Measurements from ENCODE around the gene BMP3. TPM values are rescaled to one million over a fixed set of nuclear protein-coding genes. Genes with fewer than 3 reads are reported as not detected.

The BMP3 gene
- total and polyA plus RNA-seq, 2 of the 8 experiments (the other 6 are each of a cell fraction or from before 2014, with no cell fraction given): 0.02 TPM; not detected in 1

GRCh38 chr4:81071013-81071412 is 40.5 kb downstream of the BMP3 start:
- Histone ChIP-seq H3K23me2 (ENCODE audit: low read depth, low read length) (peaks cover 2% of the 10 kb centered on the region; the same call in 1 of the 2 replicates), H3K4me1 (replicated peaks in 1 of 4; ENCODE audit: control insufficient read depth in 3 of 4, insufficient read depth in 4 of 4, low read length in 3 of 4) (no peaks in the 10 kb centered on the region), H4K5ac (ENCODE audit: insufficient read length, low read depth, low read length) (no peak overlapping the region), H2AK5ac (ENCODE audit: low read depth, low read length) (no peak overlapping the region), H4K8ac (ENCODE audit: extremely low read depth, insufficient read depth, low read length) (no peak overlapping the region), H2BK15ac (ENCODE audit: low read length) (no peak overlapping the region), H4K91ac (replicated peaks; ENCODE audit: insufficient read length, low read length) (no peak overlapping the region), H3K27ac (ENCODE audit: low read depth, low read length) (no peak overlapping the region), H3K23ac (ENCODE audit: insufficient read length) (no peak overlapping the region), H3K9ac (replicated peaks in 1 of 4; ENCODE audit: extremely low read depth in 1 of 4, low read depth in 3 of 4, low read length in 3 of 4) (no peak overlapping the region), H3K4me2 (ENCODE audit: insufficient read depth in 1 of 2, low read depth in 2 of 2, low read length in 2 of 2) (no peak overlapping the region), H3K4me3 (ENCODE audit: extremely low read depth in 1 of 4, insufficient read depth in 2 of 4, low read depth in 3 of 4, low read length in 4 of 4) (no peak overlapping the region), H3K36me3 (ENCODE audit: control insufficient read depth in 2 of 4, insufficient read depth in 4 of 4, low read length in 3 of 4) (no peaks in the 10 kb centered on the region), H3K18ac (ENCODE audit: extremely low read depth, low read length) (no peak overlapping the region), H3K9me3 (ENCODE audit: insufficient read depth in 2 of 2, low read depth in 1 of 2, low read length in 1 of 2) (no peaks in the 10 kb centered on the region), H3K4ac (replicated peaks; ENCODE audit: insufficient read length, low read depth, low read length) (no peak overlapping the region), H2BK5ac (ENCODE audit: low read depth, low read length) (no peak overlapping the region), H3K79me2 (ENCODE audit: control insufficient read depth in 1 of 2, insufficient read depth in 2 of 2, low read length in 2 of 2) (no peaks in the 10 kb centered on the region), H2BK12ac (ENCODE audit: low read depth, low read length) (no peak overlapping the region), H3K79me1 (ENCODE audit: low read depth, low read length) (no peaks in the 10 kb centered on the region), H3K14ac (ENCODE audit: insufficient read length) (no peak overlapping the region), H3K27me3 (replicated peaks in 1 of 4; ENCODE audit: control insufficient read depth in 3 of 4, extremely low read depth in 1 of 4, insufficient read depth in 3 of 4, low read length in 3 of 4) (no peaks in the 10 kb centered on the region), H3K56ac (replicated peaks; ENCODE audit: insufficient read length, low read depth, low read length) (no peak overlapping the region), H2AFZ (ENCODE audit: low read length) (no peak overlapping the region), H2BK120ac (replicated peaks; ENCODE audit: low read depth, low read length) (no peak overlapping the region), H2BK20ac (ENCODE audit: low read length) (no peak overlapping the region), H4K20me1 (replicated peaks in 1 of 2; ENCODE audit: control insufficient read depth in 1 of 2, insufficient read depth in 2 of 2, low read length in 2 of 2) (no peaks in the 10 kb centered on the region)
- FAIRE-seq (no peak), DNase-seq (ENCODE audit: low read depth in 1 of 2, low spot score in 2 of 2) (no peak)
- POLR2A ChIA-PET (ENCODE audit: partially characterized antibody): interaction anchor here (0.9 kb wide), 1 partner anchor 189 kb away, joined by 5 read pairs; no protein-coding TSS in a partner anchor
- CTCF ChIA-PET (ENCODE audit: partially characterized antibody): interaction anchor here (0.7 to 4.1 kb wide), 16 partner anchors 8 to 848 kb away, joined by 3 to 62 read pairs (median 4); partner anchors contain the start of gene PRKG2
- 61% methylated on average over 2 of the region's 2 CpGs; no CpG with 5 or more reads in 1 of the 2 experiments for WGBS, 2 experiments (ENCODE audit: extremely low coverage in 1 of 2, insufficient coverage in 1 of 2, insufficient read length in 1 of 2, insufficient replicate concordance in 2 of 2, low coverage in 1 of 2, low lambda C conversion rate in 2 of 2, missing lambda C conversion rate in 1 of 2)
